Aorta (tissue), 5 donors: ENCODE data around the gene UIMC1. TPM values are rescaled to one million over a fixed set of nuclear protein-coding genes. Genes with fewer than 3 reads are reported as not detected.

Source experiments
- ATAC-seq: fragments of 200-7000 bp; cut with Tn5 transposase; one replicate; pipeline ENCODE4 v1.9.1; 2022; ENCODE audit warnings: moderate library complexity; ENCODE audit not compliant: low FRiP score
- DNase-seq, 2 donors: peaks; one replicate each; pipeline ENCODE4 v3.0.0-alpha.2; 2020
- H3K27ac ChIP-seq, 2 donors: one replicate each; pipeline ENCODE4 v1.5.1; 2013; ENCODE audit warnings: low read length in 2 of 2, mild to moderate bottlenecking in 2 of 2, moderate library complexity in 2 of 2, control low read depth in 1 of 2, inconsistent platforms in 1 of 2, low read depth in 1 of 2
- H3K27me3 ChIP-seq, 2 donors: one replicate each; pipeline ENCODE4 v1.6.1; 2013; ENCODE audit warnings: control low read depth in 1 of 2, low read length in 1 of 2, mild to moderate bottlenecking in 1 of 2, moderate library complexity in 1 of 2; ENCODE audit not compliant: insufficient read depth in 2 of 2, control insufficient read depth in 1 of 2
- H3K36me3 ChIP-seq, 2 donors: one replicate each; pipeline ENCODE4 v1.6.1; 2013; ENCODE audit warnings: control low read depth in 1 of 2, low read length in 1 of 2, mild to moderate bottlenecking in 1 of 2; ENCODE audit not compliant: insufficient read depth in 2 of 2, control insufficient read depth in 1 of 2
- H3K4me1 ChIP-seq, 2 donors: one replicate each; pipeline ENCODE4 v1.6.1; 2013; ENCODE audit warnings: low read length in 2 of 2, control low read depth in 1 of 2, mild to moderate bottlenecking in 1 of 2, moderate library complexity in 1 of 2; ENCODE audit not compliant: insufficient read depth in 2 of 2, control insufficient read depth in 1 of 2
- H3K4me3 ChIP-seq, 2 donors: one replicate each; pipeline ENCODE4 v1.5.1; 2013; ENCODE audit warnings: low read length in 2 of 2, control low read depth in 1 of 2, mild to moderate bottlenecking in 1 of 2
- H3K9me3 ChIP-seq: one replicate; pipeline ENCODE4 v1.6.1; 2013; ENCODE audit warnings: mild to moderate bottlenecking, low read length; ENCODE audit not compliant: control insufficient read depth
- WGBS, 2 donors: extraction: QIAGEN DNeasy Blood & Tissue Kit; methylation state at CpG; one replicate each; pipeline ENCODE4 v1.1.7; 2013; 5-methylcytosine and 5-hydroxymethylcytosine counted together
- intact Hi-C, 2 donors: fragments of 100-400 bp; cut with DNase I; formaldehyde crosslinking; loops; one replicate each; pipeline versions ENCODE4 v1.14.2 to v1.15.0; 2022
- polyA plus RNA-seq, 2 donors: library from polyadenylated mRNA; stranded (reverse); fragments of 200-250 nt; gene quantifications; one replicate each; pipeline ENCODE4 v1.2.3, GENCODE V29; 2013
- total RNA-seq, 2 donors: library from RNA; stranded (reverse); fragmentation: NEBNext Ultra II Directional; extraction: Animal tissue kit (Norgen Biotek cat#: 25700); gene quantifications; one replicate each; pipeline ENCODE4 v1.2.1, GENCODE V29; 2021
- donor health status: healthy with polysubstance abuse.
- donor health status: Bipolar disorder and iron deficiency.
- donor health status: DM: no; HTN: no; CAD: no.
- donor health status: DM: no; HTN: no; CAD: no.
- donor health status: DM: yes; HTN: yes; CAD: no.

The UIMC1 gene
- total and polyA plus RNA-seq, 4 donors: 26.3 to 54.8 (median 44.5) TPM

- Histone ChIP-seq H3K27ac (no peak overlapping the region), H3K27me3 (no peaks in the 10 kb centered on the region), H3K36me3 (peaks cover 3 to 4% of the 10 kb centered on the region in 2 donors), H3K4me3 (no peak overlapping the region), H3K9me3 (no peaks in the 10 kb centered on the region), H3K4me1 (no peaks in the 10 kb centered on the region)
- intact Hi-C loops: loop anchor here in 1 of 2 donors (5.0 kb wide), 1 partner anchor 294 kb away; no protein-coding TSS in a partner anchor
- ATAC-seq (no peak), DNase-seq (no peak)
- 81 to 87% methylated on average over 1 of the region's 1 CpG for WGBS, 2 donors
Observed at GRCh38 chr5:176956756-176957155, 49.8 kb downstream of the UIMC1 start.

- H3K4me1 ChIP-seq: no peaks in the 10 kb centered on the region
- H3K4me3 ChIP-seq: no peak overlapping the region
- no peak for DNase-seq
- no peaks in the 10 kb centered on the region for H3K27me3 ChIP-seq
- H3K36me3 ChIP-seq: peaks cover 3 to 4% of the 10 kb centered on the region in 2 donors
- H3K27ac ChIP-seq: no peak overlapping the region
- no peaks in the 10 kb centered on the region for H3K9me3 ChIP-seq
- intact Hi-C loops: loop anchor here in 1 of 2 donors (5.0 kb wide), 1 partner anchor 294 kb away; no protein-coding TSS in a partner anchor
- ATAC-seq: no peak
Observed at GRCh38 chr5:176955895-176956294, 50.7 kb downstream of the UIMC1 start.

- 54 to 56% methylated on average over 2 of the region's 2 CpGs for WGBS, 2 donors
- Histone ChIP-seq H3K36me3 (peaks cover 3 to 4% of the 10 kb centered on the region in 2 donors), H3K27me3 (no peaks in the 10 kb centered on the region), H3K4me3 (no peak overlapping the region), H3K4me1 (no peaks in the 10 kb centered on the region), H3K27ac (no peak overlapping the region), H3K9me3 (no peaks in the 10 kb centered on the region)
- no peak for ATAC-seq
- no peak for DNase-seq
- intact Hi-C loops: no loop called here
Observed at GRCh38 chr5:176954050-176954449, 52.5 kb downstream of the UIMC1 start.

- Histone ChIP-seq H3K9me3 (no peaks in the 10 kb centered on the region), H3K27ac (no peak overlapping the region), H3K4me3 (no peak overlapping the region), H3K27me3 (no peaks in the 10 kb centered on the region), H3K4me1 (no peaks in the 10 kb centered on the region), H3K36me3 (peaks cover 3 to 4% of the 10 kb centered on the region in 2 donors)
- DNase-seq (no peak), ATAC-seq (no peak)
- intact Hi-C loops: no loop called here
- WGBS, 2 donors: 81 to 84% methylated on average over 7 of the region's 7 CpGs
Observed at GRCh38 chr5:176952531-176953193, 53.9 kb downstream of the UIMC1 start.

GRCh38 chr5:176948458-176948857 lies 58.1 kb downstream of the UIMC1 start:
- Histone ChIP-seq H3K27ac (no peak overlapping the region), H3K27me3 (no peaks in the 10 kb centered on the region), H3K4me3 (no peak overlapping the region), H3K36me3 (peaks cover 0 to 2% of the 10 kb centered on the region in 2 donors), H3K9me3 (no peaks in the 10 kb centered on the region), H3K4me1 (no peaks in the 10 kb centered on the region)
- DNase-seq (no peak), ATAC-seq (no peak)
- intact Hi-C loops: no loop called here
- whole genome bisulfite sequencing, 2 donors: 57 to 66% methylated on average over 1 of the region's 1 CpG

- H3K27ac ChIP-seq: no peak overlapping the region
- WGBS, 2 donors: 67 to 68% methylated on average over 2 of the region's 2 CpGs
- no peaks in the 10 kb centered on the region for H3K9me3 ChIP-seq
- peaks cover 2% of the 10 kb centered on the region in 2 donors for H3K36me3 ChIP-seq
- H3K4me1 ChIP-seq: no peaks in the 10 kb centered on the region
- DNase-seq (no peak), ATAC-seq (no peak)
- intact Hi-C loops: no loop called here
- H3K4me3 ChIP-seq: no peak overlapping the region
- H3K27me3 ChIP-seq: no peaks in the 10 kb centered on the region
Observed at GRCh38 chr5:176947847-176948246, 58.7 kb downstream of the UIMC1 start.

- H3K27ac ChIP-seq: no peak overlapping the region
- peaks cover 2 to 4% of the 10 kb centered on the region in 2 donors for H3K36me3 ChIP-seq
- ATAC-seq (no peak), DNase-seq (no peak)
- no peaks in the 10 kb centered on the region for H3K4me1 ChIP-seq
- no peaks in the 10 kb centered on the region for H3K27me3 ChIP-seq
- H3K4me3 ChIP-seq: no peak overlapping the region
- 36 to 38% methylated on average over 2 of the region's 2 CpGs for WGBS, 2 donors
- no peaks in the 10 kb centered on the region for H3K9me3 ChIP-seq
- intact Hi-C loops: no loop called here
Observed at GRCh38 chr5:176944268-176944667, 62.3 kb downstream of the UIMC1 start.

GRCh38 chr5:176943816-176944215 lies 62.8 kb downstream of the UIMC1 start:
- Histone ChIP-seq H3K36me3 (peaks cover 2 to 4% of the 10 kb centered on the region in 2 donors), H3K9me3 (no peaks in the 10 kb centered on the region), H3K27ac (no peak overlapping the region), H3K4me3 (no peak overlapping the region), H3K4me1 (no peaks in the 10 kb centered on the region), H3K27me3 (no peaks in the 10 kb centered on the region)
- DNase-seq (no peak), ATAC-seq (no peak)
- 46 to 50% methylated on average over 1 of the region's 1 CpG for WGBS, 2 donors
- intact Hi-C loops: no loop called here

- ATAC-seq (no peak), DNase-seq (no peak)
- Histone ChIP-seq H3K9me3 (no peaks in the 10 kb centered on the region), H3K4me1 (no peaks in the 10 kb centered on the region), H3K4me3 (no peak overlapping the region), H3K27me3 (no peaks in the 10 kb centered on the region), H3K27ac (no peak overlapping the region), H3K36me3 (peaks cover 2 to 4% of the 10 kb centered on the region in 2 donors)
- intact Hi-C loops: no loop called here
- 69 to 70% methylated on average over 9 of the region's 9 CpGs for WGBS, 2 donors
Observed at GRCh38 chr5:176941951-176942350, 64.6 kb downstream of the UIMC1 start.
